ENCODE measurements around the gene GARIN6. TPM values are rescaled to one million over a fixed set of nuclear protein-coding genes. Genes with fewer than 3 reads are reported as not detected.

Gene GARIN6
- total and polyA plus RNA-seq, 4 donors, result not detected

- WGBS, result 74% methylated on average over 4 of the region's 4 CpGs
Measured at GRCh38 chr12:99680276-99680675, 32.7 kb downstream of the GARIN6 start.

GRCh38 chr12:99686142-99686541 lies 38.6 kb downstream of the GARIN6 start:
- no peak overlapping the region for H3K9ac ChIP-seq (ENCODE audit: low read depth in 1 of 2, low read length in 2 of 2)
- H3K27ac ChIP-seq (ENCODE audit: low read depth in 1 of 2, low read length in 2 of 2), result no peak overlapping the region
- no peaks in the 10 kb centered on the region for H3K36me3 ChIP-seq (ENCODE audit: control insufficient read depth in 4 of 4, insufficient read depth in 3 of 4, low read depth in 1 of 4, low read length in 3 of 4)
- H3K9me3 ChIP-seq (ENCODE audit: control insufficient read depth in 4 of 4, low read length in 3 of 4), result peaks cover 0 to 1% (median 0%) of the 10 kb centered on the region in 4 donors
- H3K4me3 ChIP-seq (ENCODE audit: low read depth in 1 of 3, low read length in 3 of 3), result no peak overlapping the region
- 61% methylated on average over 1 of the region's 1 CpG for WGBS
- no peaks in the 10 kb centered on the region for H3K27me3 ChIP-seq (ENCODE audit: control insufficient read depth in 4 of 4, insufficient read depth in 4 of 4, low read length in 3 of 4)
- H3K4me1 ChIP-seq (ENCODE audit: control insufficient read depth in 4 of 4, insufficient read depth in 4 of 4, low read length in 3 of 4), result no peaks in the 10 kb centered on the region
- DNase-seq (ENCODE audit: low spot score), result no peak
- TF ChIP-seq NR2F2 (IDR thresholded peaks at IDR 0.05) (no peak), ATF3 (IDR thresholded peaks at IDR 0.05) (no peak), YY1 (IDR thresholded peaks at IDR 0.05) (no peak), JUND (IDR thresholded peaks at IDR 0.05) (no peak), FOXA2 (IDR thresholded peaks at IDR 0.05) (no peak), RAD21 (IDR thresholded peaks at IDR 0.05) (no peak), ZBTB33 (IDR thresholded peaks at IDR 0.05) (no peak), EGR1 (IDR thresholded peaks at IDR 0.05; ENCODE audit: low read depth in 2 of 2) (no peak), GABPA (IDR thresholded peaks at IDR 0.05 in 1 of 2, conservative IDR thresholded peaks at IDR 0.05 in 1 of 2) (no peak), TAF1 (conservative IDR thresholded peaks at IDR 0.05) (no peak), HNF4G (IDR thresholded peaks at IDR 0.05) (no peak), CTCF (IDR thresholded peaks at IDR 0.05; ENCODE audit: low read depth, low read length, missing input control) (no peak), SP1 (IDR thresholded peaks at IDR 0.05) (no peak)

More at GRCh38 chr12:99680276-99680675, 32.7 kb downstream of the GARIN6 start:
- no peak overlapping the region for H3K9ac ChIP-seq (ENCODE audit: low read depth in 1 of 2, low read length in 2 of 2)
- H3K27me3 ChIP-seq (ENCODE audit: control insufficient read depth in 4 of 4, insufficient read depth in 4 of 4, low read length in 3 of 4), result no peaks in the 10 kb centered on the region
- H3K4me1 ChIP-seq (ENCODE audit: control insufficient read depth in 4 of 4, insufficient read depth in 4 of 4, low read length in 3 of 4), result no peaks in the 10 kb centered on the region
- peaks cover 0 to 2% (median under 1%) of the 10 kb centered on the region in 4 donors for H3K9me3 ChIP-seq (ENCODE audit: control insufficient read depth in 4 of 4, low read length in 3 of 4)
- no peaks in the 10 kb centered on the region for H3K36me3 ChIP-seq (ENCODE audit: control insufficient read depth in 4 of 4, insufficient read depth in 3 of 4, low read depth in 1 of 4, low read length in 3 of 4)
- DNase-seq (ENCODE audit: low spot score), result no peak
- H3K27ac ChIP-seq (ENCODE audit: low read depth in 1 of 2, low read length in 2 of 2), result no peak overlapping the region
- no peak for TF ChIP-seq EGR1 (IDR thresholded peaks at IDR 0.05; ENCODE audit: low read depth in 2 of 2)
- no peak for TF ChIP-seq NR2F2 (IDR thresholded peaks at IDR 0.05)
- no peak for TF ChIP-seq MAX (IDR thresholded peaks at IDR 0.05)
- no peak for TF ChIP-seq SP1 (IDR thresholded peaks at IDR 0.05)
- no peak for TF ChIP-seq GABPA (IDR thresholded peaks at IDR 0.05 in 1 of 2, conservative IDR thresholded peaks at IDR 0.05 in 1 of 2)
- TF ChIP-seq HNF4A (conservative IDR thresholded peaks at IDR 0.05), result no peak
- no peak for TF ChIP-seq FOXA1 (IDR thresholded peaks at IDR 0.05)
- no peak for TF ChIP-seq YY1 (IDR thresholded peaks at IDR 0.05)
- no peak for TF ChIP-seq JUND (IDR thresholded peaks at IDR 0.05)
- no peak for TF ChIP-seq ZBTB33 (IDR thresholded peaks at IDR 0.05)
- no peak overlapping the region for H3K4me3 ChIP-seq (ENCODE audit: low read depth in 1 of 3, low read length in 3 of 3)

Measured in liver (tissue), 9 donors.